ENCODE measurements around the gene FAM193A. TPM values are rescaled to one million over a fixed set of nuclear protein-coding genes. Genes with fewer than 3 reads are reported as not detected.

The FAM193A gene
- total RNA-seq, 1 experiment from 2014 or later: 31.3 TPM

DNA sequence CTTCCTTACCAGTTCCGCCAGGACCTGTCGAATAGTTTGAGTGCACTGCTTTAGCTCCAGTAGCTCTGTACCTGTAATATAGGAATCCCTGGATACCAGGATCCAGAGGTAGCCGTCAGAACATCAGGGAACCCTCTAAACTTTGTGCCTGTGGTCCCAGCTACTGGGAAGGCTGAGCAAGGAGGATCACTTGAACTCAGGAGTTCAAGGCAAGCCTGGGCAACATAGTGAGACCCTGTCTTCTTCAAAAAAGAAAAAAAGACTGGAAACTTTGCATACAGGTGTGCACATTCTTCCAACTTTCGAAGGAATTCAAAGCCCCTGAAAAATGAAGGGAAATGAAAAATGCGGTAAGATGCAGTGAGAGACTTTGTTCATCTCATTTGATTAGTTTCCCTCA is 32.6 kb upstream of the FAM193A start:
- TF ChIP-seq CTCF (IDR thresholded peaks at IDR 0.05; ENCODE audit: unreplicated experiment): no peak
- H3K9me3 Mint-ChIP-seq (ENCODE audit: unreplicated experiment): no peaks in the 10 kb centered on the region
- ChIA-PET POLR2A (interaction anchor here (0.7 to 2.0 kb wide), 3 partner anchors 8 to 1081 kb away, joined by 3 to 6 read pairs (median 3); no protein-coding TSS in a partner anchor), CTCF (interaction anchor here (0.7 to 1.5 kb wide), 2 partner anchors 16 to 20 kb away, joined by 3 read pairs; no protein-coding TSS in a partner anchor)
- no peak overlapping the region for H3K4me3 Mint-ChIP-seq (ENCODE audit: unreplicated experiment)
- intact Hi-C loops (cut with micrococcal nuclease): no loop called here
- H3K27ac Mint-ChIP-seq (ENCODE audit: low read depth, unreplicated experiment): no peak overlapping the region
- peaks cover 78% of the 10 kb centered on the region for H3K36me3 Mint-ChIP-seq (ENCODE audit: insufficient read depth, unreplicated experiment)
- no peaks in the 10 kb centered on the region for H3K4me1 Mint-ChIP-seq (ENCODE audit: insufficient read depth, unreplicated experiment)
- H3K27me3 Mint-ChIP-seq (ENCODE audit: insufficient read depth, unreplicated experiment): no peaks in the 10 kb centered on the region
- DNase-seq (ENCODE audit: unreplicated experiment): no peak
- BruUV-seq (replicated peaks): no TSS peak

GRCh38 chr4:2507259-2507658 is 29.2 kb upstream of the FAM193A start:
- no peaks in the 10 kb centered on the region for H3K27me3 Mint-ChIP-seq (ENCODE audit: insufficient read depth, unreplicated experiment)
- ChIA-PET POLR2A (no interaction called here), CTCF (interaction anchor here (0.6 to 0.7 kb wide), 2 partner anchors 22 to 43 kb away, joined by 3 read pairs; no protein-coding TSS in a partner anchor)
- H3K36me3 Mint-ChIP-seq (ENCODE audit: insufficient read depth, unreplicated experiment): peaks cover 81% of the 10 kb centered on the region
- H3K4me3 Mint-ChIP-seq (ENCODE audit: unreplicated experiment): no peak overlapping the region
- no peaks in the 10 kb centered on the region for H3K4me1 Mint-ChIP-seq (ENCODE audit: insufficient read depth, unreplicated experiment)
- intact Hi-C loops (cut with micrococcal nuclease): no loop called here
- no peak for TF ChIP-seq CTCF (IDR thresholded peaks at IDR 0.05; ENCODE audit: unreplicated experiment)
- H3K9me3 Mint-ChIP-seq (ENCODE audit: unreplicated experiment): no peaks in the 10 kb centered on the region
- H3K27ac Mint-ChIP-seq (ENCODE audit: low read depth, unreplicated experiment): no peak overlapping the region
- no peak for DNase-seq (ENCODE audit: unreplicated experiment)
- no TSS peak for BruUV-seq (replicated peaks)

- no peak for TF ChIP-seq CTCF (IDR thresholded peaks at IDR 0.05; ENCODE audit: unreplicated experiment)
- Mint-ChIP-seq H3K4me3 (ENCODE audit: unreplicated experiment) (no peak overlapping the region), H3K4me1 (ENCODE audit: insufficient read depth, unreplicated experiment) (no peaks in the 10 kb centered on the region), H3K9me3 (ENCODE audit: unreplicated experiment) (no peaks in the 10 kb centered on the region), H3K27ac (ENCODE audit: low read depth, unreplicated experiment) (no peak overlapping the region), H3K36me3 (ENCODE audit: insufficient read depth, unreplicated experiment) (peaks cover 78% of the 10 kb centered on the region), H3K27me3 (ENCODE audit: insufficient read depth, unreplicated experiment) (no peaks in the 10 kb centered on the region)
- ChIA-PET POLR2A (interaction anchor here (1.0 kb wide), 1 partner anchor 26 kb away, joined by 4 read pairs; no protein-coding TSS in a partner anchor), CTCF (interaction anchor here (0.7 kb wide), 1 partner anchor 23 kb away, joined by 3 read pairs; no protein-coding TSS in a partner anchor)
- BruUV-seq (replicated peaks): no TSS peak
- intact Hi-C loops (cut with micrococcal nuclease): no loop called here
- DNase-seq (ENCODE audit: unreplicated experiment): no peak
Observed at GRCh38 chr4:2507855-2508254, 28.6 kb upstream of the FAM193A start.

- no TSS peak for BruUV-seq (replicated peaks)
- TF ChIP-seq CTCF (IDR thresholded peaks at IDR 0.05; ENCODE audit: unreplicated experiment): no peak
- H3K4me1 Mint-ChIP-seq (ENCODE audit: insufficient read depth, unreplicated experiment): no peaks in the 10 kb centered on the region
- H3K27me3 Mint-ChIP-seq (ENCODE audit: insufficient read depth, unreplicated experiment): no peaks in the 10 kb centered on the region
- H3K4me3 Mint-ChIP-seq (ENCODE audit: unreplicated experiment): no peak overlapping the region
- H3K9me3 Mint-ChIP-seq (ENCODE audit: unreplicated experiment): no peaks in the 10 kb centered on the region
- intact Hi-C loops (cut with micrococcal nuclease): no loop called here
- peaks cover 81% of the 10 kb centered on the region for H3K36me3 Mint-ChIP-seq (ENCODE audit: insufficient read depth, unreplicated experiment)
- no peak overlapping the region for H3K27ac Mint-ChIP-seq (ENCODE audit: low read depth, unreplicated experiment)
- CTCF ChIA-PET: interaction anchor here (1.3 kb wide), 1 partner anchor 8 kb away, joined by 3 read pairs; no protein-coding TSS in a partner anchor
- POLR2A ChIA-PET: interaction anchor here (0.7 kb wide), 1 partner anchor 38 kb away, joined by 3 read pairs; no protein-coding TSS in a partner anchor
- DNase-seq (ENCODE audit: unreplicated experiment): no peak
Observed at GRCh38 chr4:2510351-2511259, 25.8 kb upstream of the FAM193A start.
